Neural cell (in vitro differentiated cells): ENCODE measurements around the gene TMEM245.

Experiments used
- CTCF ChIP-seq: fragments of 450-650 bp; IDR thresholded peaks from 2 replicates; pipeline ENCODE4 v1.5.1; 2014; ENCODE audit warnings: antibody characterized with exemption, mild to moderate bottlenecking, moderate library complexity; ENCODE audit not compliant: poor library complexity, severe bottlenecking
- EP300 ChIP-seq: fragments of 450-650 bp; conservative IDR thresholded peaks from 2 replicates; pipeline ENCODE4 v1.6.1; 2014; ENCODE audit warnings: antibody characterized with exemption, mild to moderate bottlenecking, moderate library complexity; ENCODE audit not compliant: poor library complexity, severe bottlenecking
- EZH2 ChIP-seq: fragments of 200-600, 300-800 bp; shearing (Covaris generic), sonication (generic); IDR thresholded peaks from 2 replicates; pipeline ENCODE4 v1.6.1; 2014; ENCODE audit warnings: antibody characterized with exemption, low read length, borderline replicate concordance, mild to moderate bottlenecking; ENCODE audit not compliant: insufficient read depth, poor library complexity, severe bottlenecking
- MXI1 ChIP-seq: fragments of 450-650 bp; conservative IDR thresholded peaks from 2 replicates; pipeline ENCODE4 v1.6.1; 2014; ENCODE audit warnings: antibody characterized with exemption, mild to moderate bottlenecking; ENCODE audit not compliant: poor library complexity, severe bottlenecking
- POLR2AphosphoS5 ChIP-seq: IDR thresholded peaks from 2 replicates; pipeline ENCODE4 v1.6.1; 2012
- RAD21 ChIP-seq: fragments of 450-650 bp; conservative IDR thresholded peaks from 2 replicates; pipeline ENCODE4 v1.6.1; 2014; ENCODE audit warnings: antibody characterized with exemption, mild to moderate bottlenecking, moderate library complexity
- REST ChIP-seq: IDR thresholded peaks from 2 replicates; pipeline ENCODE4 v1.6.1; 2012; ENCODE audit warnings: borderline replicate concordance
- TAF1 ChIP-seq: IDR thresholded peaks from 2 replicates; pipeline ENCODE4 v1.6.1; 2012; ENCODE audit warnings: low read depth

DNA sequence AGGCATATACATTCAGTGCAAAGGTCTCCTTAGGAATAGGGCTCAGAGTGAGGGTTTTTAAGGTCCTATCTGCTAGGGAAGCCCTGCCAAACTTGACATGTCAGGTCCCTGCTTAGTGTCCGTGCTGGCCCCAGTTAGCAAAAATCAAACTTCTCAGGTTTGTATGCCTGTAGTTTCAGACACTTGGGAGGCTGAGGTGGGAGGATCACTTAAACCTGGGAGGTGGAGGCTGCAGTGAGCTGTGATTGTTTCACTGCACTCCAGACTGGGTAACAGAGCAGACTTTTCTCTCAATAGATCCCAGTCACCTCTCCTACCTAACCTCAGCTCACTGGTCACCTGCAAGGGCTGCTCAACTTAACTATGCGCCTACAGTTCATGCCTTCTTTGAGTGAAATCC lies 18.7 kb upstream of the TMEM245 start:
- no peak for TF ChIP-seq CTCF
- no peak for TF ChIP-seq RAD21
- no peak for TF ChIP-seq POLR2AphosphoS5
- no peak for TF ChIP-seq REST
- no peak for TF ChIP-seq EP300
- no peak for TF ChIP-seq EZH2
- no peak for TF ChIP-seq MXI1
- TF ChIP-seq TAF1, result no peak
